ENCODE results near the gene MRTFA.

DNA sequence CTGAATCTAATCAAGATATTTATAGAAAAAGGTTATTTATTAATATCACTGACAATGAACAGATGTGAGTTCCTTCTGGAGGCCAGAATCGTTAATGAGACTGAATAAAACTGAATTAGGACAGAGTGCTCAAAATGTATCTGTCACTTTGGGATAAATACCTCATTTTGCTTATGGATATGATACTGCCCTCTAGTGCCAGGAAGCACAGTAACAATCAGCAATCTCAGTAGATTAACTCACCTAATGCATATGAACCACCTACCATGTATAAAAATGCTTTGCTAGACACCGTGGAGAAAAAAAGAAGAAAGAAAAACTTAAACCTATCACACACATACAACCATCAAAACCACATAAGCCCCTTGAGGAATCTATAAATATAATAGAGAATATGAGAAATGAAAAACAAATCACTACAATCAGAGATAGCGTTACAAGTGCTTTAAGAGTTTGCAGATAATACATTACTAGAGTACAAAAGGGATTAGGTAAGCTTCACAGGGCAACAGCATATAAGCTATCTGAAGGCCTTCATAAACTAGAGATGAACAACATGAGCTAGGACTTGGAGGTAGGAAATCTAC is 148.8 kb downstream of the MRTFA start:
- TF ChIP-seq, protein P1, sequence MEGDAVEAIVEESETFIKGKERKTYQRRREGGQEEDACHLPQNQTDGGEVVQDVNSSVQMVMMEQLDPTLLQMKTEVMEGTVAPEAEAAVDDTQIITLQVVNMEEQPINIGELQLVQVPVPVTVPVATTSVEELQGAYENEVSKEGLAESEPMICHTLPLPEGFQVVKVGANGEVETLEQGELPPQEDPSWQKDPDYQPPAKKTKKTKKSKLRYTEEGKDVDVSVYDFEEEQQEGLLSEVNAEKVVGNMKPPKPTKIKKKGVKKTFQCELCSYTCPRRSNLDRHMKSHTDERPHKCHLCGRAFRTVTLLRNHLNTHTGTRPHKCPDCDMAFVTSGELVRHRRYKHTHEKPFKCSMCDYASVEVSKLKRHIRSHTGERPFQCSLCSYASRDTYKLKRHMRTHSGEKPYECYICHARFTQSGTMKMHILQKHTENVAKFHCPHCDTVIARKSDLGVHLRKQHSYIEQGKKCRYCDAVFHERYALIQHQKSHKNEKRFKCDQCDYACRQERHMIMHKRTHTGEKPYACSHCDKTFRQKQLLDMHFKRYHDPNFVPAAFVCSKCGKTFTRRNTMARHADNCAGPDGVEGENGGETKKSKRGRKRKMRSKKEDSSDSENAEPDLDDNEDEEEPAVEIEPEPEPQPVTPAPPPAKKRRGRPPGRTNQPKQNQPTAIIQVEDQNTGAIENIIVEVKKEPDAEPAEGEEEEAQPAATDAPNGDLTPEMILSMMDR (IDR thresholded peaks at IDR 0.05) = peak; percentile 62 to 71 (median 70)
- TF ChIP-seq POLR2A (IDR thresholded peaks at IDR 0.05) = no peak

Data from right lobe of liver (tissue), 4 donors.